GM19324 (cell line): ENCODE measurements around the gene WBP4.
"Not testable (repeated sequence)": the region's sequence is repeated elsewhere in the genome, so short reads cannot be mapped to it uniquely, and the experiment has no call there.

Source experiments
- ATAC-seq: cut with Tn5 transposase; IDR thresholded peaks from one replicate; pipeline ENCODE4 v1.9.1; 2021; ENCODE audit warnings: mild to moderate bottlenecking, moderate library complexity; ENCODE audit not compliant: unreplicated experiment, low FRiP score

Gene WBP4

GRCh38 chr13:41042419-41042818, 18.9 kb upstream of the WBP4 start:
- not testable (repeated sequence) for ATAC-seq

- no peak for ATAC-seq
These were observed 12.7 kb upstream of the WBP4 start for GRCh38 chr13:41048640-41049039.

- ATAC-seq = no peak
These were observed 11.5 kb upstream of the WBP4 start for GRCh38 chr13:41049480-41050440.

- no peak for ATAC-seq
These were observed 8.9 kb upstream of the WBP4 start for GRCh38 chr13:41052441-41052840.

- no peak for ATAC-seq
These were observed 7.9 kb upstream of the WBP4 start for GRCh38 chr13:41053384-41053826.

GRCh38 chr13:41054212-41054877, 7.0 kb upstream of the WBP4 start:
- ATAC-seq = no peak

GRCh38 chr13:41054919-41055619, 6.2 kb upstream of the WBP4 start:
- no peak for ATAC-seq

- ATAC-seq = no peak
These were observed 5.1 kb upstream of the WBP4 start for GRCh38 chr13:41056194-41056593.

GRCh38 chr13:41056826-41057711, 4.2 kb upstream of the WBP4 start:
- ATAC-seq = no peak

- ATAC-seq = no peak
These were observed 2.8 kb upstream of the WBP4 start for GRCh38 chr13:41058295-41059070.

- no peak for ATAC-seq
These were observed 1.7 kb upstream of the WBP4 start for GRCh38 chr13:41059456-41060081.

- peak; percentile 40 for ATAC-seq
These were observed 1.1 kb upstream of the WBP4 start for GRCh38 chr13:41060082-41060723.

- peak; percentile 36 for ATAC-seq
These were observed 610 bp upstream of the WBP4 start for GRCh38 chr13:41060724-41061074.

- ATAC-seq = peak; percentile 32
These were observed 867 bp downstream of the WBP4 start for GRCh38 chr13:41061914-41062837.

- ATAC-seq = no peak
These were observed 3.2 kb downstream of the WBP4 start for GRCh38 chr13:41064493-41064892.

GRCh38 chr13:41065078-41065477, 3.8 kb downstream of the WBP4 start:
- no peak for ATAC-seq

GRCh38 chr13:41074523-41074922, 13.2 kb downstream of the WBP4 start:
- ATAC-seq = no peak
